ENCODE results near the gene GAGE12H.
"Not testable (repeated sequence)": the region's sequence is repeated elsewhere in the genome, so short reads cannot be mapped to it uniquely, and the experiment has no call there.

The GAGE12H gene, protein sequence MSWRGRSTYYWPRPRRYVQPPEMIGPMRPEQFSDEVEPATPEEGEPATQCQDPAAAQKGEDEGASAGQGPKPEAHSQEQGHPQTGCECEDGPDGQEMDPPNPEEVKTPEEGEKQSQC

DNA sequence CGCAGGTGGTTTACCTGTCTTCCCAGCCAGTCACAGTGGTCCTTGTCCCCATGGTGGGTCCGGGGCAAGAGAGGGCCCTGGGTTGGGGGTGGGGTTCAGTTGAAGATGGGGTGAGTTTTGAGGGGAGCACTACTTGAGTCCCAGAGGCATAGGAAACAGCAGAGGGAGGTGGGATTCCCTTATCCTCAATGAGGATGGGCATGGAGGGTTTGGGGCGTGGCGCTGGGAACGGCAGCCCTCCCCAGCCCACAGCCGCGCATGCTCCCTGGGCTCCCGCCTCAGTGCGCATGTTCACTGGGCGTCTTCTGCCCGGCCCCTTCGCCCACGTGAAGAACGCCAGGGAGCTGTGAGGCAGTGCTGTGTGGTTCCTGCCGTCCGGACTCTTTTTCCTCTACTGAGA lies at the start of gene GAGE12H:
Gene GAGE12H, plus strand, starts transcription at position 301 of the 400 bp plus-strand sequence. CDS start 1,155 bp downstream, outside the sequence.
- not testable (repeated sequence) for H3K27ac ChIP-seq, H3K4me1 ChIP-seq, H4K20me1 ChIP-seq, H3K4me2 ChIP-seq, H3K36me3 ChIP-seq, H3K9me3 ChIP-seq, H3K9ac ChIP-seq, H3K27me3 ChIP-seq, H3K4me3 ChIP-seq

DNA sequence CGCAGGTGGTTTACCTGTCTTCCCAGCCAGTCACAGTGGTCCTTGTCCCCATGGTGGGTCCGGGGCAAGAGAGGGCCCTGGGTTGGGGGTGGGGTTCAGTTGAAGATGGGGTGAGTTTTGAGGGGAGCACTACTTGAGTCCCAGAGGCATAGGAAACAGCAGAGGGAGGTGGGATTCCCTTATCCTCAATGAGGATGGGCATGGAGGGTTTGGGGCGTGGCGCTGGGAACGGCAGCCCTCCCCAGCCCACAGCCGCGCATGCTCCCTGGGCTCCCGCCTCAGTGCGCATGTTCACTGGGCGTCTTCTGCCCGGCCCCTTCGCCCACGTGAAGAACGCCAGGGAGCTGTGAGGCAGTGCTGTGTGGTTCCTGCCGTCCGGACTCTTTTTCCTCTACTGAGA lies 47.9 kb upstream of the GAGE12H start, which contains the start of gene GAGE12C:
Gene GAGE12C, plus strand, starts transcription at position 301 of the 400 bp plus-strand sequence. CDS start 1,155 bp downstream, outside the sequence.
- not testable (repeated sequence) for H3K9me3 ChIP-seq, H3K36me3 ChIP-seq, H3K4me2 ChIP-seq, H3K4me3 ChIP-seq, H4K20me1 ChIP-seq, H3K9ac ChIP-seq, H3K4me1 ChIP-seq, H3K27me3 ChIP-seq, H3K27ac ChIP-seq

DNA sequence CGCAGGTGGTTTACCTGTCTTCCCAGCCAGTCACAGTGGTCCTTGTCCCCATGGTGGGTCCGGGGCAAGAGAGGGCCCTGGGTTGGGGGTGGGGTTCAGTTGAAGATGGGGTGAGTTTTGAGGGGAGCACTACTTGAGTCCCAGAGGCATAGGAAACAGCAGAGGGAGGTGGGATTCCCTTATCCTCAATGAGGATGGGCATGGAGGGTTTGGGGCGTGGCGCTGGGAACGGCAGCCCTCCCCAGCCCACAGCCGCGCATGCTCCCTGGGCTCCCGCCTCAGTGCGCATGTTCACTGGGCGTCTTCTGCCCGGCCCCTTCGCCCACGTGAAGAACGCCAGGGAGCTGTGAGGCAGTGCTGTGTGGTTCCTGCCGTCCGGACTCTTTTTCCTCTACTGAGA lies 38.3 kb upstream of the GAGE12H start, which contains the start of gene GAGE12D:
Gene GAGE12D, plus strand, starts transcription at position 301 of the 400 bp plus-strand sequence. CDS start 1,155 bp downstream, outside the sequence.
- not testable (repeated sequence) for H3K27ac ChIP-seq, H3K27me3 ChIP-seq, H3K9me3 ChIP-seq, H3K4me1 ChIP-seq, H3K4me3 ChIP-seq, H3K4me2 ChIP-seq, H4K20me1 ChIP-seq, H3K9ac ChIP-seq, H3K36me3 ChIP-seq

DNA sequence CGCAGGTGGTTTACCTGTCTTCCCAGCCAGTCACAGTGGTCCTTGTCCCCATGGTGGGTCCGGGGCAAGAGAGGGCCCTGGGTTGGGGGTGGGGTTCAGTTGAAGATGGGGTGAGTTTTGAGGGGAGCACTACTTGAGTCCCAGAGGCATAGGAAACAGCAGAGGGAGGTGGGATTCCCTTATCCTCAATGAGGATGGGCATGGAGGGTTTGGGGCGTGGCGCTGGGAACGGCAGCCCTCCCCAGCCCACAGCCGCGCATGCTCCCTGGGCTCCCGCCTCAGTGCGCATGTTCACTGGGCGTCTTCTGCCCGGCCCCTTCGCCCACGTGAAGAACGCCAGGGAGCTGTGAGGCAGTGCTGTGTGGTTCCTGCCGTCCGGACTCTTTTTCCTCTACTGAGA lies 28.8 kb upstream of the GAGE12H start, which contains the start of gene GAGE12E:
Gene GAGE12E, plus strand, starts transcription at position 301 of the 400 bp plus-strand sequence. CDS start 1,155 bp downstream, outside the sequence.
- H3K9me3 ChIP-seq, H3K27ac ChIP-seq, H3K4me3 ChIP-seq: not testable (repeated sequence)

DNA sequence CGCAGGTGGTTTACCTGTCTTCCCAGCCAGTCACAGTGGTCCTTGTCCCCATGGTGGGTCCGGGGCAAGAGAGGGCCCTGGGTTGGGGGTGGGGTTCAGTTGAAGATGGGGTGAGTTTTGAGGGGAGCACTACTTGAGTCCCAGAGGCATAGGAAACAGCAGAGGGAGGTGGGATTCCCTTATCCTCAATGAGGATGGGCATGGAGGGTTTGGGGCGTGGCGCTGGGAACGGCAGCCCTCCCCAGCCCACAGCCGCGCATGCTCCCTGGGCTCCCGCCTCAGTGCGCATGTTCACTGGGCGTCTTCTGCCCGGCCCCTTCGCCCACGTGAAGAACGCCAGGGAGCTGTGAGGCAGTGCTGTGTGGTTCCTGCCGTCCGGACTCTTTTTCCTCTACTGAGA lies 19.2 kb upstream of the GAGE12H start, which contains the start of gene GAGE12F:
Gene GAGE12F, plus strand, starts transcription at position 301 of the 400 bp plus-strand sequence. CDS start 1,155 bp downstream, outside the sequence.
- not testable (repeated sequence) for H3K9me3 ChIP-seq, H3K4me2 ChIP-seq, H3K36me3 ChIP-seq, H3K27ac ChIP-seq, H4K20me1 ChIP-seq, H3K9ac ChIP-seq, H3K27me3 ChIP-seq, H3K4me3 ChIP-seq, H3K4me1 ChIP-seq

More for the DNA sequence above, 28.8 kb upstream of the GAGE12H start, which contains the start of gene GAGE12E:
- H3K9ac ChIP-seq, H3K4me2 ChIP-seq, H3K27me3 ChIP-seq, H4K20me1 ChIP-seq, H3K4me1 ChIP-seq, H3K36me3 ChIP-seq: not testable (repeated sequence)

DNA sequence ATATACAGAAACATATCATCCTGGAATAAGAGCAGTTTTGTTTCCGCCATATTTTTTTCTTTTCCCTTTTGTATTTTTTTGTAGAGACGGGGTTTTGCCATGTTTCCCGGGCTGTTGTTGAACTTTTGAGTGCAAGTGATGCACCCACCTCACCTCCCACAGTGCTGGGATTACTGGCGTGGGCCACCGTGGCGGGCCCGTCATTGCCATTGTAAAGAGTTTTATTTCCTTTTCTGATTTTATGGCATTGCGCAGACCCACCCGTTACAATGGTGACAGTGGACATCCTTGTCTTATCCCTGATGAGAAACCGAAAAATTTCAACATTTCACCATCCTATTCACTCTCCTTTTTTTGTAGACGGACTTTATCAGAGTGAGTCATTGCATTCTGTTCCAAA lies 11.0 kb upstream of the GAGE12H start:
- H3K36me3 ChIP-seq, H3K9ac ChIP-seq, H4K20me1 ChIP-seq: not testable (repeated sequence)

DNA sequence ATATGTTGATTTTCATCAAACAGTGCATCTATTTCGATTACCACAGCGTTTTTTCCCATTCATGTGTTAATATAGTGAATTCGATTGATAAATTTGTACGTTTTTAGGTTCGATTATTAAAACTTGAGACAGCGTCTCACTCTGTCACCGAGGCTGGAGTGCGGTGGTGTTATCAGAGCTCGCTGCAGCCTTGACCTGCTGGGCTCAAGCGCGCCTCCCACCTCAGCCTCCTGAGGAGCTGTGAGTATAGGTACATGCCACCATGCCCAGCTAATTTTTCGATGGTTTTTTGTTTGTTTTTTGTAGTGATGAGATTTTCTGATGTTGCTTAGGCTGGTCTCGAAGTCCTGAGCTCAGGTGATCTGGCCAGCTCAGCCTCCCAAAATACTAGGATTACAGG lies 10.6 kb upstream of the GAGE12H start:
- H3K27me3 ChIP-seq, H4K20me1 ChIP-seq, H3K4me2 ChIP-seq, H3K4me1 ChIP-seq, H3K9ac ChIP-seq, H3K9me3 ChIP-seq, H3K36me3 ChIP-seq, H3K4me3 ChIP-seq, H3K27ac ChIP-seq: not testable (repeated sequence)

More for the DNA sequence above, 11.0 kb upstream of the GAGE12H start:
- H3K27ac ChIP-seq, H3K9me3 ChIP-seq, H3K4me2 ChIP-seq, H3K27me3 ChIP-seq, H3K4me1 ChIP-seq, H3K4me3 ChIP-seq: not testable (repeated sequence)

DNA sequence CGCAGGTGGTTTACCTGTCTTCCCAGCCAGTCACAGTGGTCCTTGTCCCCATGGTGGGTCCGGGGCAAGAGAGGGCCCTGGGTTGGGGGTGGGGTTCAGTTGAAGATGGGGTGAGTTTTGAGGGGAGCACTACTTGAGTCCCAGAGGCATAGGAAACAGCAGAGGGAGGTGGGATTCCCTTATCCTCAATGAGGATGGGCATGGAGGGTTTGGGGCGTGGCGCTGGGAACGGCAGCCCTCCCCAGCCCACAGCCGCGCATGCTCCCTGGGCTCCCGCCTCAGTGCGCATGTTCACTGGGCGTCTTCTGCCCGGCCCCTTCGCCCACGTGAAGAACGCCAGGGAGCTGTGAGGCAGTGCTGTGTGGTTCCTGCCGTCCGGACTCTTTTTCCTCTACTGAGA lies 9.6 kb upstream of the GAGE12H start, which contains the start of gene GAGE12G:
Gene GAGE12G, plus strand, starts transcription at position 301 of the 400 bp plus-strand sequence. CDS start 1,155 bp downstream, outside the sequence.
- not testable (repeated sequence) for H3K36me3 ChIP-seq, H4K20me1 ChIP-seq, H3K27me3 ChIP-seq, H3K27ac ChIP-seq, H3K4me2 ChIP-seq, H3K9me3 ChIP-seq, H3K4me3 ChIP-seq, H3K9ac ChIP-seq, H3K4me1 ChIP-seq

DNA sequence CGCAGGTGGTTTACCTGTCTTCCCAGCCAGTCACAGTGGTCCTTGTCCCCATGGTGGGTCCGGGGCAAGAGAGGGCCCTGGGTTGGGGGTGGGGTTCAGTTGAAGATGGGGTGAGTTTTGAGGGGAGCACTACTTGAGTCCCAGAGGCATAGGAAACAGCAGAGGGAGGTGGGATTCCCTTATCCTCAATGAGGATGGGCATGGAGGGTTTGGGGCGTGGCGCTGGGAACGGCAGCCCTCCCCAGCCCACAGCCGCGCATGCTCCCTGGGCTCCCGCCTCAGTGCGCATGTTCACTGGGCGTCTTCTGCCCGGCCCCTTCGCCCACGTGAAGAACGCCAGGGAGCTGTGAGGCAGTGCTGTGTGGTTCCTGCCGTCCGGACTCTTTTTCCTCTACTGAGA lies 9.4 kb downstream of the GAGE12H start, which contains the start of gene GAGE2A:
Gene GAGE2A, plus strand, starts transcription at position 301 of the 400 bp plus-strand sequence. CDS start 1,155 bp downstream, outside the sequence.
- H3K4me3 ChIP-seq, H4K20me1 ChIP-seq, H3K4me2 ChIP-seq, H3K36me3 ChIP-seq, H3K27me3 ChIP-seq, H3K27ac ChIP-seq, H3K9ac ChIP-seq, H3K9me3 ChIP-seq, H3K4me1 ChIP-seq: not testable (repeated sequence)

DNA sequence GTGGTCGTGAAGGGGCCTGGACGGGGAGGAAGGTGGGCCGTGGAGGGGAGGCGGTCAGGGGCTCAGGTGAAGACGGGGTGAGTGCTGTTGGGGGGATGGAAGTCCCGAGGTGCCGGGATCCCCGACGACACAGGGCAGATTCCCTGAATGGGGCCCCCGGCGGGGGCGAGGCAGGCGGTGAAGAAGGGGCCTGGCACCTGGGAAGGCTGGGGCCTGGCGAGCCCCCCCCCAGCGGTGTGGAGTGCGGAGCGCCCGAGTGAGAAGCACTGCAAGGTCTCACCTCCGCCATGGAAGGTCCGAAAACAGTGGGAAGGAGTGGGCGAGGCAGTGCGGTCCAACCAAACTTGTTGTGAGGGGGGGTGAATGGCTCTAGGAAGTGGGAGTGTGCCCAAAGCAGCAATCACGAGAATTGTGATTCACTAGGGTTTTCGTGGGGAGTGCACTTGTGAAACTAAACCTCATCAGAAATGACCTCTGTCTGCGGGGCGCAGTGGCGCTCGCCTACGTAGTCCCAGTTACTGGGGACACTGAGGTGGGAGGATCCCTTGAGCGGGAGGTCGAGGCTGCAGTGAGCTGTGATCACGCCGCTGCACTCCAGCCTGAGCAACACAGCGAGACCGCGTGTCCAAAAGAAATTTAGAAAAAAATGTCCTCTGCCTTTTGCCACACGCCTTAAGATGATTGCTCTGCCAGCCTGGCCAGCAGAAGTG lies 10.2 kb downstream of the GAGE12H start:
- H3K36me3 ChIP-seq, H3K27me3 ChIP-seq, H4K20me1 ChIP-seq, H3K27ac ChIP-seq, H3K4me2 ChIP-seq, H3K4me3 ChIP-seq, H3K9me3 ChIP-seq, H3K9ac ChIP-seq, H3K4me1 ChIP-seq: not testable (repeated sequence)

DNA sequence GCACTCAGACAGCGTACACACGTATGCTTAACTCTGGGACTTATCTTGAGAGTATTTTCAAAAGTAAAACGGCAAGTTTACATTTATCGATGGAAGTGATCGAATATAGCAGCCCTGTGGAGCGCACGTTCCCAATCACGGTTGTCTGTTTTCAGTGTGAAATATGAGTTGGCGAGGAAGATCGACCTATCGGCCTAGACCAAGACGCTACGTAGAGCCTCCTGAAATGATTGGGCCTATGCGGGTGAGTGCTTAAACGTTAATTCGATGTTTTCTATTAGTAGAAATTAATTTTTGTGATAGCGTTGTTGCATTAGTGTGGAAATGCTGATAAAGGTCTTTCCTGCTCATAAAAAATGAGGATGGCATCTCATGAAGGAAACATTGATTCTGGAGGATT lies 10.7 kb downstream of the GAGE12H start:
- H3K27me3 ChIP-seq, H3K27ac ChIP-seq, H3K9me3 ChIP-seq: not testable (repeated sequence)

DNA sequence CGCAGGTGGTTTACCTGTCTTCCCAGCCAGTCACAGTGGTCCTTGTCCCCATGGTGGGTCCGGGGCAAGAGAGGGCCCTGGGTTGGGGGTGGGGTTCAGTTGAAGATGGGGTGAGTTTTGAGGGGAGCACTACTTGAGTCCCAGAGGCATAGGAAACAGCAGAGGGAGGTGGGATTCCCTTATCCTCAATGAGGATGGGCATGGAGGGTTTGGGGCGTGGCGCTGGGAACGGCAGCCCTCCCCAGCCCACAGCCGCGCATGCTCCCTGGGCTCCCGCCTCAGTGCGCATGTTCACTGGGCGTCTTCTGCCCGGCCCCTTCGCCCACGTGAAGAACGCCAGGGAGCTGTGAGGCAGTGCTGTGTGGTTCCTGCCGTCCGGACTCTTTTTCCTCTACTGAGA lies 19.0 kb downstream of the GAGE12H start, which contains the start of gene GAGE1:
Gene GAGE1, plus strand, starts transcription at position 301 of the 400 bp plus-strand sequence. CDS start 1,155 bp downstream, outside the sequence.
- H3K27ac ChIP-seq, H3K4me3 ChIP-seq, H3K4me1 ChIP-seq, H3K36me3 ChIP-seq, H3K27me3 ChIP-seq, H3K4me2 ChIP-seq, H3K9ac ChIP-seq, H3K9me3 ChIP-seq, H4K20me1 ChIP-seq: not testable (repeated sequence)

More for the DNA sequence above, 10.7 kb downstream of the GAGE12H start:
- not testable (repeated sequence) for H3K9ac ChIP-seq, H3K4me1 ChIP-seq, H4K20me1 ChIP-seq, H3K4me3 ChIP-seq, H3K4me2 ChIP-seq, H3K36me3 ChIP-seq
